Prostate gland (tissue), 2 donors: ENCODE data around the gene TRIM24.

Experiments
- CTCF ChIP-seq, 4 experiments: fragments of 200-600 bp in 2 of 4; fragments of 450-650 bp in 2 of 4; sonication (generic) in 2 of 4; IDR thresholded peaks; 1 replicate in 3 of 4; 2 replicates in 1 of 4; pipeline ENCODE4 v1.5.1; 2016 to 2019; ENCODE audit warnings: antibody characterized with exemption in 4 of 4, mild to moderate bottlenecking in 2 of 4, moderate library complexity in 2 of 4
- POLR2A ChIP-seq: fragments of 450-650 bp; IDR thresholded peaks from one replicate; pipeline ENCODE4 v1.6.1; 2016; ENCODE audit warnings: antibody characterized with exemption, mild to moderate bottlenecking
- POLR2AphosphoS5 ChIP-seq: sonication (generic); formaldehyde crosslinking; IDR thresholded peaks from one replicate; pipeline ENCODE4 v1.6.1; 2017; ENCODE audit warnings: antibody characterized with exemption

- TF ChIP-seq CTCF (IDR thresholded peaks at IDR 0.05) (no peak), POLR2AphosphoS5 (no peak), POLR2A (no peak)
Observed at GRCh38 chr7:138610671-138611170, 150.7 kb downstream of the TRIM24 start.
